ENCODE results near the gene SLC35F3.

- no peak for TF ChIP-seq POLR2A (IDR thresholded peaks at IDR 0.05; ENCODE audit: low read depth, low read length)
- no peak for TF ChIP-seq POLR2AphosphoS5 (IDR thresholded peaks at IDR 0.05; ENCODE audit: low read depth, low read length)
- no peak for TF ChIP-seq TAF1 (IDR thresholded peaks at IDR 0.05; ENCODE audit: borderline replicate concordance, low read depth, low read length)
Observed at GRCh38 chr1:234362558-234362957, 458.1 kb downstream of the SLC35F3 start.
